ENCODE measurements around the gene AHSG. TPM values are rescaled to one million over a fixed set of nuclear protein-coding genes. Genes with fewer than 3 reads are reported as not detected.

AHSG gene
- total and polyA plus RNA-seq, 8 donors: 0.92 TPM; not detected in 7

DNA sequence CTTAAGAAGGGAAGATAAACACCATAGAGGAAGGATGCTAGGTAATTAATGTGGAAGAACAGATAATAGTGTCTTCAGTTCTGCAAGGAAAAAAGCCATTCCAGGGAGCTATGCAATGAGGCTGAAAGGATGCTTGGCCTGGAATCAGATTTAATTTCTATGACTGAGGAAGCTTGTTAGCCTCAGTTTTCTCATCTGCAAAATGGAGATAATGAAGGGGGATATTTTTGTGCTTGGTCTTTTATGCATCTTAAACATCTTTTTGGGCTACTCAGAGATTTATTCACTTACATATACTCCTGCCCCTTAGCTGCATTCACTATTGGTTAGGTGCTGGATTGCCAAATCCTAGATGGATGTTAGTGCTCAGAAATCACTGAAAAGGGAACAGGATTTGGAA lies 25.7 kb upstream of the AHSG start:
- no peak for DNase-seq
- no peak for TF ChIP-seq EP300 (IDR thresholded peaks at IDR 0.05)
- Histone ChIP-seq H3K4me1 (peaks cover 0 to 11% (median 0%) of the 10 kb centered on the region in 4 donors), H3K36me3 (peaks cover 23 to 50% (median 42%) of the 10 kb centered on the region in 4 donors), H3K27me3 (no peaks in the 10 kb centered on the region), H3K9me3 (no peaks in the 10 kb centered on the region), H3K4me3 (no peak overlapping the region), H3K27ac (no peak overlapping the region)
- intact Hi-C loops (cut with DNase I; ENCODE audit: low total_unique reads): no loop called here

DNA sequence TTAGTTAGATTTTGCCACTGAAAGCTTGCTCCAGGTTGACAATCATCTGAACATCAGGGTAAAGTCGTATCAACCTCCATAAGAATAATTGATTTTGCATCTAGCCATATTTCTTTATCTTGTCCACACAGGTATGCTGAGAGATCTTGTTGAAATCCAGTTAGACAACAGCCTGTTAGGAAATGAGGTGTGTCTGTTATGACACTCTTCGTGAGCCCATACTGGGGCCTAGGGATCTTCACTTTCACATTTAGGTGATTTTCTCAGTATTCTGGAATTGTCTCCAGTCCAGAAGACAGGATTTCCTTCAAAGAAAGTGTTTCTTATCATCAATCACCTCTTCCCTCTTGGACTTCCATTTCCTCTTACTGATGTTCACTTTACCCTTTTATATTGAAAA lies 24.2 kb upstream of the AHSG start:
- 34 to 68% (median 54%) methylated on average over 2 of the region's 2 CpGs for WGBS, 5 donors

GRCh38 chr3:186589121-186589520 lies 23.7 kb upstream of the AHSG start:
- WGBS, 5 donors: 28 to 45% (median 33%) methylated on average over 3 of the region's 3 CpGs

More for the DNA sequence above, 24.2 kb upstream of the AHSG start:
- no peaks in the 10 kb centered on the region for H3K9me3 ChIP-seq
- H3K4me1 ChIP-seq: peaks cover 0 to 11% (median 0%) of the 10 kb centered on the region in 4 donors
- intact Hi-C loops (cut with DNase I; ENCODE audit: low total_unique reads): no loop called here
- H3K4me3 ChIP-seq: no peak overlapping the region
- no peak for DNase-seq
- TF ChIP-seq POLR2AphosphoS5 (IDR thresholded peaks at IDR 0.05): no peak
- no peak for TF ChIP-seq POLR2A (IDR thresholded peaks at IDR 0.05)
- TF ChIP-seq, protein P1, sequence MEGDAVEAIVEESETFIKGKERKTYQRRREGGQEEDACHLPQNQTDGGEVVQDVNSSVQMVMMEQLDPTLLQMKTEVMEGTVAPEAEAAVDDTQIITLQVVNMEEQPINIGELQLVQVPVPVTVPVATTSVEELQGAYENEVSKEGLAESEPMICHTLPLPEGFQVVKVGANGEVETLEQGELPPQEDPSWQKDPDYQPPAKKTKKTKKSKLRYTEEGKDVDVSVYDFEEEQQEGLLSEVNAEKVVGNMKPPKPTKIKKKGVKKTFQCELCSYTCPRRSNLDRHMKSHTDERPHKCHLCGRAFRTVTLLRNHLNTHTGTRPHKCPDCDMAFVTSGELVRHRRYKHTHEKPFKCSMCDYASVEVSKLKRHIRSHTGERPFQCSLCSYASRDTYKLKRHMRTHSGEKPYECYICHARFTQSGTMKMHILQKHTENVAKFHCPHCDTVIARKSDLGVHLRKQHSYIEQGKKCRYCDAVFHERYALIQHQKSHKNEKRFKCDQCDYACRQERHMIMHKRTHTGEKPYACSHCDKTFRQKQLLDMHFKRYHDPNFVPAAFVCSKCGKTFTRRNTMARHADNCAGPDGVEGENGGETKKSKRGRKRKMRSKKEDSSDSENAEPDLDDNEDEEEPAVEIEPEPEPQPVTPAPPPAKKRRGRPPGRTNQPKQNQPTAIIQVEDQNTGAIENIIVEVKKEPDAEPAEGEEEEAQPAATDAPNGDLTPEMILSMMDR (IDR thresholded peaks at IDR 0.05): no peak
- TF ChIP-seq EP300 (IDR thresholded peaks at IDR 0.05): no peak
- no peak overlapping the region for H3K27ac ChIP-seq
- no peaks in the 10 kb centered on the region for H3K27me3 ChIP-seq
- H3K36me3 ChIP-seq: peaks cover 10 to 35% (median 27%) of the 10 kb centered on the region in 4 donors

DNA sequence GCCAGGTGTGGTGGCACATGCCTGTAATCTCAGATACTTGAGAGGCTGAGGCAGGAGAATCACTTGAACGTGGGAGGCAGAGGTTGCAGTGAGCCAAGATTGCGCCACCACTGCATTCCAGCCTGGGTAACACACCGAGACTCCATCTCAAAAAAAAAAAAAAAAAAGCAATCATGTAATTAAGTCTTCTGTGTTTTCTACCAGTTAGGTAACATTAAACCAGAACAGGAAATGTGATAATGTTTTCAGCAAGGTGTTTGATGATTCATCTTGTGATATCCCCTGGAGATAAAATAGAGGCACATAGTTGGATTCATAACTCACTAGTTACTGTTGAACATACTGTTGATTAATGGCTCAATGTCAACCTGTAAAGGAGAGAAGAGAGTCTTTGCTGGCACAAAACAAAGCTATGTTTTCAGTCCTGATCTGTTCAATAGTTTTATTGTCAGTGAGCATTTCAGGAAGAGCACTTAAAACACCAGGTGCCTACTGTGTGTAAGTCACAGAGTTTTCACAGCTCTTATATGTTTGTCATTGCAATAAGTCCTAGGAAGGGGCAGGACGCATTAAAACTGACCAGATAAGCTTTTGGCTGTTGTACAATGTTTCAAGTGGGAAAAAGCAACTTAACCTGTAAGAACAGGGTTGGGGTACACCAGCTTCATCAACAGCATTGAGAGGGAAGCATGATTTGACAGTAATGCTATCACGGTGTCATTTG lies 22.8 kb upstream of the AHSG start:
- TF ChIP-seq POLR2AphosphoS5 (IDR thresholded peaks at IDR 0.05) (no peak), POLR2A (IDR thresholded peaks at IDR 0.05) (no peak), EP300 (IDR thresholded peaks at IDR 0.05) (no peak)
- TF ChIP-seq, protein P1 (IDR thresholded peaks at IDR 0.05): no peak
- peaks cover 0 to 11% (median 0%) of the 10 kb centered on the region in 4 donors for H3K4me1 ChIP-seq
- H3K4me3 ChIP-seq: no peak overlapping the region
- DNase-seq: peak in 1 of 2 donors; percentile 16
- intact Hi-C loops (cut with DNase I; ENCODE audit: low total_unique reads): no loop called here
- peak overlapping the region in 2 of 5 donors; percentile 9 to 52 for H3K27ac ChIP-seq
- WGBS, 5 donors: 42 to 62% (median 55%) methylated on average over 5 of the region's 5 CpGs
- H3K36me3 ChIP-seq: peaks cover under 1 to 22% (median 13%) of the 10 kb centered on the region in 4 donors
- no peaks in the 10 kb centered on the region for H3K27me3 ChIP-seq
- H3K9me3 ChIP-seq: no peaks in the 10 kb centered on the region

More at GRCh38 chr3:186589121-186589520, 23.7 kb upstream of the AHSG start:
- no peaks in the 10 kb centered on the region for H3K9me3 ChIP-seq
- TF ChIP-seq, protein P1 (IDR thresholded peaks at IDR 0.05): no peak
- TF ChIP-seq POLR2A (IDR thresholded peaks at IDR 0.05) (no peak), POLR2AphosphoS5 (IDR thresholded peaks at IDR 0.05) (no peak), EP300 (IDR thresholded peaks at IDR 0.05) (no peak)
- intact Hi-C loops (cut with DNase I; ENCODE audit: low total_unique reads): no loop called here
- H3K27me3 ChIP-seq: no peaks in the 10 kb centered on the region
- DNase-seq: no peak
- peaks cover 5 to 31% (median 22%) of the 10 kb centered on the region in 4 donors for H3K36me3 ChIP-seq
- H3K4me1 ChIP-seq: peaks cover 0 to 11% (median 0%) of the 10 kb centered on the region in 4 donors
- no peak overlapping the region for H3K4me3 ChIP-seq
- no peak overlapping the region for H3K27ac ChIP-seq
